Uterus (tissue), 2 donors: ENCODE data around the gene SAMMSON.

Source experiments
- POLR2A ChIP-seq, 2 donors: fragments of 450-650 bp; IDR thresholded peaks; one replicate each; pipeline ENCODE4 v1.6.1; 2016; ENCODE audit warnings: antibody characterized with exemption in 2 of 2, mild to moderate bottlenecking in 1 of 2, moderate library complexity in 1 of 2
- TF ChIP-seq, protein P1 (sequence below), 4 experiments: fragments of 200-600 bp in 2 of 4; fragments of 450-650 bp in 2 of 4; sonication (generic) in 2 of 4; IDR thresholded peaks; one replicate each; pipeline ENCODE4 v1.5.1; 2016 to 2019; ENCODE audit warnings: antibody characterized with exemption in 4 of 4, mild to moderate bottlenecking in 2 of 4, moderate library complexity in 1 of 4

DNA sequence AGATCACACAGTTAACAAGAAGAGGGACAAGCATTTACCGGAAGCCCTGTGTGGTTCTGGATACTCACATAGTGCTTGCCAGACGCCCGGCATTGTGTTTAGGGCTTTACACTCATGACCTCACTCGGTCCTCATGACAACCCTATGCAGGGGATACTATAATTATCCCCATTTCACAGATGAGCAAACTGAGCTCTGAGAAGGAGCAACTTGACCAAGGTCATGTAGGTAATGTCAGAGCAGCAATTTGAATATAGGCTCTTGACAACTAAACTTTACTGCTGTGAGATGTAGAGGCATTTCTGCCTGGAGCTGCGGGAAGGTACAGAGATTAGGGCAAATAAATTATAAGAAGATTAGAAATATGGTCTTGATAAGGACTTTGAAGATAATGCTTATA, 70.0 kb downstream of the SAMMSON start:
- TF ChIP-seq, protein P1, sequence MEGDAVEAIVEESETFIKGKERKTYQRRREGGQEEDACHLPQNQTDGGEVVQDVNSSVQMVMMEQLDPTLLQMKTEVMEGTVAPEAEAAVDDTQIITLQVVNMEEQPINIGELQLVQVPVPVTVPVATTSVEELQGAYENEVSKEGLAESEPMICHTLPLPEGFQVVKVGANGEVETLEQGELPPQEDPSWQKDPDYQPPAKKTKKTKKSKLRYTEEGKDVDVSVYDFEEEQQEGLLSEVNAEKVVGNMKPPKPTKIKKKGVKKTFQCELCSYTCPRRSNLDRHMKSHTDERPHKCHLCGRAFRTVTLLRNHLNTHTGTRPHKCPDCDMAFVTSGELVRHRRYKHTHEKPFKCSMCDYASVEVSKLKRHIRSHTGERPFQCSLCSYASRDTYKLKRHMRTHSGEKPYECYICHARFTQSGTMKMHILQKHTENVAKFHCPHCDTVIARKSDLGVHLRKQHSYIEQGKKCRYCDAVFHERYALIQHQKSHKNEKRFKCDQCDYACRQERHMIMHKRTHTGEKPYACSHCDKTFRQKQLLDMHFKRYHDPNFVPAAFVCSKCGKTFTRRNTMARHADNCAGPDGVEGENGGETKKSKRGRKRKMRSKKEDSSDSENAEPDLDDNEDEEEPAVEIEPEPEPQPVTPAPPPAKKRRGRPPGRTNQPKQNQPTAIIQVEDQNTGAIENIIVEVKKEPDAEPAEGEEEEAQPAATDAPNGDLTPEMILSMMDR (IDR thresholded peaks at IDR 0.05), result no peak
- TF ChIP-seq POLR2A (IDR thresholded peaks at IDR 0.05), result no peak
